ENCODE data around the gene NUPR2.
"Not testable (repeated sequence)": the region's sequence is repeated elsewhere in the genome, so short reads cannot be mapped to it uniquely, and the experiment has no call there.

Gene NUPR2

DNA sequence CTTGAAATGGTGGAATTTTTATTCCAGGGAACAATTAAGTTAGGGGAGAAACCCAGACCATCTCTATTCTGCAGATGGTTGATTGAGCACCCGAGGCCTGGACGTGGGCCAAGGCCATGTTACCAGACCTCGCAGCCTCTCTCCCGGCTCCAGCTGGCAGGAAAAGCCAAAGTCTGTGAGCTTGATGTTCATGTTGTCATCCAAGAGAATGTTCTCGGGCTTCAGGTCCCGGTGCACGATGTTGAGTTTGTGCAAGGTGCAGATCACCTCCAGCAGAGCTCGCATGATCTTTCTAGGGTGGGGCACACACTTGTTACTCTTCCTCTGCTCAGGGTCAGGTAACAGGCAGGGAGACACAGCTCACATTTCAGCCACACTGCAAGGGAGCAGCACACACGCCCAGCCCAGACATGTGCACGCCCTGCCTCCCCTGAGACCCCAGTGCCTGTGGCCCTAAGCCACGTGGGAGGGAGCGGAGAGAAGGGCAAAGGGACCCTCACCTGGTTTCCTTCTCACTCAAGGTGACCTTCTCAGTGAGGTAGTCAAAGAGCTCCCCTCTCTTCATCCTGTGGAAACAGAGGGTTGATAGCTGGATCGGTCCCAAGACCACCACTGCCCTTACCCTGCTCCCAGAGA lies 32.9 kb downstream of the NUPR2 start:
- no peak overlapping the region for H3K4me3 ChIP-seq (ENCODE audit: low read depth, low read length)
- no peak for DNase-seq (ENCODE audit: low read depth, low spot score)
- TF ChIP-seq, protein P1, sequence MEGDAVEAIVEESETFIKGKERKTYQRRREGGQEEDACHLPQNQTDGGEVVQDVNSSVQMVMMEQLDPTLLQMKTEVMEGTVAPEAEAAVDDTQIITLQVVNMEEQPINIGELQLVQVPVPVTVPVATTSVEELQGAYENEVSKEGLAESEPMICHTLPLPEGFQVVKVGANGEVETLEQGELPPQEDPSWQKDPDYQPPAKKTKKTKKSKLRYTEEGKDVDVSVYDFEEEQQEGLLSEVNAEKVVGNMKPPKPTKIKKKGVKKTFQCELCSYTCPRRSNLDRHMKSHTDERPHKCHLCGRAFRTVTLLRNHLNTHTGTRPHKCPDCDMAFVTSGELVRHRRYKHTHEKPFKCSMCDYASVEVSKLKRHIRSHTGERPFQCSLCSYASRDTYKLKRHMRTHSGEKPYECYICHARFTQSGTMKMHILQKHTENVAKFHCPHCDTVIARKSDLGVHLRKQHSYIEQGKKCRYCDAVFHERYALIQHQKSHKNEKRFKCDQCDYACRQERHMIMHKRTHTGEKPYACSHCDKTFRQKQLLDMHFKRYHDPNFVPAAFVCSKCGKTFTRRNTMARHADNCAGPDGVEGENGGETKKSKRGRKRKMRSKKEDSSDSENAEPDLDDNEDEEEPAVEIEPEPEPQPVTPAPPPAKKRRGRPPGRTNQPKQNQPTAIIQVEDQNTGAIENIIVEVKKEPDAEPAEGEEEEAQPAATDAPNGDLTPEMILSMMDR (IDR thresholded peaks at IDR 0.05; ENCODE audit: low read depth, low read length), result no peak
- in situ Hi-C loops (cut with HindIII; ENCODE audit: low sequenced_read_pairs), result no loop called here

DNA sequence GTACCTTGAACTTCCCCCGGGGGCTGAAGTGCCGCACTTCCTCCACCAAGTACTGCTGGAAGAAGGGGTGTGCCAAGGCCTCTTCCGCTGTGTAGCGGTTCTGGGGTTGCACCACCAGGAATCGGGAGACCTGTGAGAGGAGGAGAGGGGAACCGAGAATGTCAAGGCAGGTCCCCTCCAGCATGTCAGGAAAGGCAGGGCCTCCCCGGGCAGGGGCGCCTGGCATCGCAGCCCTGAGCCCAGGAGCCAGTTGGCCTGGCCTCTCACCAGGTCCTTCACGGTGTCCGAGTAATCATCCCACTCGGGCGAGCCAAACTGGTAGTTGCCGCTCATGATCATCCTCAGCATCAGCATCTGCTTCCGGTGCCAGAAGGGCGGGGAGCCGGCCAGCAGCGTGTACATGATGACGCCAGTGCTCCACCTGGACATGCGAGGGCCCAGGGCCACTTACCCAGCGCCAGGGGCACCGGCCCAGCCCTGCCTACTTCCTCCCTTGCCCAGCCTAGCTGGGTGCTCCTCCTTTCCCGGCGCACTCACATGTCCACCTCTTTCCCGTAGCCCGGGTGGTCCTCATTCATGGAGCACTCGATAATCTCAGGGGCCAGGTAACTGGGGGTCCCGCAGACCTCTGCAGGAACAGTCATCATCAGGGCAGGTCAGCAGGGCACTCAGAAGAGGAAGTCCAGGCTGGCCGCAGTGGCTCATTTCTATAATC lies 34.4 kb downstream of the NUPR2 start:
- DNase-seq (ENCODE audit: low read depth, low spot score), result no peak
- TF ChIP-seq, protein P1 (IDR thresholded peaks at IDR 0.05; ENCODE audit: low read depth, low read length), result no peak
- H3K4me3 ChIP-seq (ENCODE audit: low read depth, low read length), result no peak overlapping the region
- in situ Hi-C loops (cut with HindIII; ENCODE audit: low sequenced_read_pairs), result no loop called here

DNA sequence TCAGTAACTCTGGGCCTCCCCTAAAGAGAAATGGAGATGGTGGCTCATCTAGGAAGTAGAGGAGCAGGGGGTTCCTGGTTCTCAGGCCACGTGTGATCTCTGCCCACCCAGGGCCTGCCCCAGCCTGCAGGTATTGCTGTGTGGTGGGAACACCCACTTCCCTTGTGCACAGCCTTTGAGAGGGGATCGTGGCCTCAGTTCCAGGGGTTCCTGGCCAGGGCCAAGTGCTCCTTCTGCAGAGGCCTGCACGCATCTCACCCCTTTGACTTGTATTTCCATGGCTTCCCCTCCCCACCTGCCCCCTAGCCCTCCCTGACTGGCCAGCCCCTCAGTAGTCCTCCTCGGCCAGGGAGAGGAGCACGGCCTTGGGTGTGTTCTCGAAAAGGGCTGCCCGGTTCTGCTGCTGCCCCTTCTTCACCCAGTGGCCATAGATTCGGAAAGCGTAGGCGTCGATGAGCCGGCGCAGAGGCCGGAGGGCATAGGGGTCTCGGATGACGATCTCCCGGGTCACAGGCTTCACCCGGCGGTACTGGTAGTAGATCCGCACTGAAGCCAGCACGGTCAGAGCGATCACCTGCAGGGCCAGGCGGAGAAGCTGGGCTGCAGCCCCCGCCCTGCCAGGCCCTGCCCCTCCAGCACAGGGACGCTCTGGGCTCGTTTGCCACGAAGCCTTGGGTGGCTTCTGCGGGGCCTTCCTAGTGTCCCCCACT lies 35.3 kb downstream of the NUPR2 start:
- DNase-seq (ENCODE audit: low read depth, low spot score); H3K4me3 ChIP-seq (ENCODE audit: low read depth, low read length); in situ Hi-C loops (cut with HindIII; ENCODE audit: low sequenced_read_pairs): not testable (repeated sequence)

DNA sequence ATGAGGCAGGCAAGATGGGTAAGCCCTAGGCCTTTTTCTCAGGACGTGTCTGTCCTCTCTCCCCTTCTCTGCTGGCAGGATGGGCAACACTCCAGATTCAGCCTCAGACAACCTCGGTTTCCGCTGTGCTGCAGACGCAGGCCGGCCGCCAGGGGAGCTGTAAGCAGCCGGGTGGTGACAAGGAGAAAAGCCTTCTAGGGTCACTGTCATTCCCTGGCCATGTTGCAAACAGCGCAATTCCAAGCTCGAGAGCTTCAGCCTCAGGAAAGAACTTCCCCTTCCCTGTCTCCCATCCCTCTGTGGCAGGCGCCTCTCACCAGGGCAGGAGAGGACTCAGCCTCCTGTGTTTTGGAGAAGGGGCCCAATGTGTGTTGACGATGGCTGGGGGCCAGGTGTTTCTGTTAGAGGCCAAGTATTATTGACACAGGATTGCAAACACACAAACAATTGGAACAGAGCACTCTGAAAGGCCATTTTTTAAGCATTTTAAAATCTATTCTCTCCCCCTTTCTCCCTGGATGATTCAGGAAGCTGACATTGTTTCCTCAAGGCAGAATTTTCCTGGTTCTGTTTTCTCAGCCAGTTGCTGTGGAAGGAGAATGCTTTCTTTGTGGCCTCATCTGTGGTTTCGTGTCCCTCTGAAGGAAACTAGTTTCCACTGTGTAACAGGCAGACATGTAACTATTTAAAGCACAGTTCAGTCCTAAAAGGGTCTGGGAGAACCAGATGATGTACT lies 36.6 kb downstream of the NUPR2 start:
- in situ Hi-C loops (cut with HindIII; ENCODE audit: low sequenced_read_pairs), result no loop called here
- TF ChIP-seq, protein P1 (IDR thresholded peaks at IDR 0.05; ENCODE audit: low read depth, low read length), result peak; percentile 92

DNA sequence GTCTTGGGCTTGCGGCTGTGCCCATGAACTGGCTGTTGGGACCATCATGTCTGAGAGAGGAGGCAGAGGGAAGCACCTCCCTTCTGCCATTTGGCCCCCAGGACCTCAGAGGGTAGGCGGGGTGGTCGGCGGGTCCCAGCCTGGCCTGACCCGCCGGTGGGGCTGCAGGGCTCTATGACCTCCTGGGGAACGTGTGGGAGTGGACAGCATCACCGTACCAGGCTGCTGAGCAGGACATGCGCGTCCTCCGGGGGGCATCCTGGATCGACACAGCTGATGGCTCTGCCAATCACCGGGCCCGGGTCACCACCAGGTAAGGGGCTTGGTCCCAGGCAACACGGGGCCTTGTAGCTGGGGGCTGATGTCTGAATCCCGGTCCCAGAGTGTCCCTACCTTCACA lies 38.0 kb downstream of the NUPR2 start:
- DNase-seq (ENCODE audit: low read depth, low spot score), result no peak
- no peak overlapping the region for H3K4me3 ChIP-seq (ENCODE audit: low read depth, low read length)
- TF ChIP-seq, protein P1 (IDR thresholded peaks at IDR 0.05; ENCODE audit: low read depth, low read length), result no peak
- in situ Hi-C loops (cut with HindIII; ENCODE audit: low sequenced_read_pairs), result no loop called here

More for the DNA sequence above, 36.6 kb downstream of the NUPR2 start:
- H3K4me3 ChIP-seq (ENCODE audit: low read depth, low read length), result no peak overlapping the region
- peak; percentile 80 for DNase-seq (ENCODE audit: low read depth, low spot score)

DNA sequence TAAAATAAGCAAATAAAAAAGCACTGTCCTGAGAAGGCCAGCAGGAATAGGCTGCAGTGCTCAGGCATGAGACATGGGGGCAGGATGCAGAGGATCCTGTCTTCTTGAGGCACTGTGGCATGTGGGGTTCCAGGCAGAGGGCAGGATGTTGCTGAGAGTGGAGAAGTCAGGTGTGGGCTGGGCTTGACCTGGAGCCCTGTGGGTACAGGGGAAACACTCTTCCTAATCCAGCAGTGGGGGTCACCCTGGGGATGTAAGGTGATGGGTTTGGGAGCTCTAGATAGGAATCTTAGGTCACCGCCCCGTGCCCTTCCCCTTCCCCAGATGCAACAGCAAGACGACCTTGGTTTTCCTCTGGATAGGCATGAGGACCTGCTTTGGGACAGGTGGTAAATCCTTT lies 38.5 kb downstream of the NUPR2 start:
- in situ Hi-C loops (cut with HindIII; ENCODE audit: low sequenced_read_pairs), result no loop called here
- no peak overlapping the region for H3K4me3 ChIP-seq (ENCODE audit: low read depth, low read length)
- TF ChIP-seq, protein P1 (IDR thresholded peaks at IDR 0.05; ENCODE audit: low read depth, low read length), result no peak
- no peak for DNase-seq (ENCODE audit: low read depth, low spot score)
